ENCODE measurements around the gene KLHL6. TPM values are rescaled to one million over a fixed set of nuclear protein-coding genes. Genes with fewer than 3 reads are reported as not detected.

Gene KLHL6
- total and polyA plus RNA-seq, 8 donors: 0.58 to 5.7 (median 1.5) TPM

GRCh38 chr3:183536238-183536880, 19.1 kb downstream of the KLHL6 start:
- 92 to 95% (median 94%) methylated on average over 9 of the region's 9 CpGs for WGBS, 5 donors
- intact Hi-C loops (cut with DNase I; ENCODE audit: low total_unique reads): no loop called here
- Histone ChIP-seq H3K4me3 (no peak overlapping the region), H3K4me1 (peaks cover 0 to 39% (median 5%) of the 10 kb centered on the region in 4 donors), H3K36me3 (no peaks in the 10 kb centered on the region), H3K27me3 (no peaks in the 10 kb centered on the region), H3K9me3 (no peaks in the 10 kb centered on the region), H3K27ac (peak overlapping the region in 1 of 5 donors; percentile 29)
- TF ChIP-seq POLR2A (IDR thresholded peaks at IDR 0.05): no peak
- TF ChIP-seq EP300 (IDR thresholded peaks at IDR 0.05): no peak
- no peak for TF ChIP-seq POLR2AphosphoS5 (IDR thresholded peaks at IDR 0.05)
- no peak for TF ChIP-seq CTCF (IDR thresholded peaks at IDR 0.05)
- DNase-seq: no peak

- no peak for TF ChIP-seq POLR2A (IDR thresholded peaks at IDR 0.05)
- no peak for TF ChIP-seq CTCF (IDR thresholded peaks at IDR 0.05)
- TF ChIP-seq POLR2AphosphoS5 (IDR thresholded peaks at IDR 0.05): no peak
- no peak for TF ChIP-seq EP300 (IDR thresholded peaks at IDR 0.05)
- Histone ChIP-seq H3K36me3 (no peaks in the 10 kb centered on the region), H3K27me3 (no peaks in the 10 kb centered on the region), H3K4me3 (no peak overlapping the region), H3K27ac (no peak overlapping the region), H3K4me1 (peaks cover 0 to 19% (median 5%) of the 10 kb centered on the region in 4 donors), H3K9me3 (no peaks in the 10 kb centered on the region)
- no peak for DNase-seq
- WGBS, 5 donors: 91 to 96% (median 93%) methylated on average over 4 of the region's 4 CpGs
- intact Hi-C loops (cut with DNase I; ENCODE audit: low total_unique reads): no loop called here
Measured at GRCh38 chr3:183534249-183534648, 21.3 kb downstream of the KLHL6 start.

- peak in 1 of 2 donors; percentile 72 for DNase-seq
- H3K27ac ChIP-seq: no peak overlapping the region
- intact Hi-C loops (cut with DNase I; ENCODE audit: low total_unique reads): no loop called here
- H3K9me3 ChIP-seq: no peaks in the 10 kb centered on the region
- peaks cover 0 to 12% (median 5%) of the 10 kb centered on the region in 4 donors for H3K4me1 ChIP-seq
- TF ChIP-seq POLR2AphosphoS5 (IDR thresholded peaks at IDR 0.05) (no peak), POLR2A (IDR thresholded peaks at IDR 0.05) (no peak), CTCF (IDR thresholded peaks at IDR 0.05) (no peak), EP300 (IDR thresholded peaks at IDR 0.05) (no peak)
- WGBS, 5 donors: 32 to 43% (median 36%) methylated on average over 10 of the region's 10 CpGs
- H3K4me3 ChIP-seq: no peak overlapping the region
- H3K36me3 ChIP-seq: no peaks in the 10 kb centered on the region
- H3K27me3 ChIP-seq: no peaks in the 10 kb centered on the region
Measured at GRCh38 chr3:183533412-183534132, 21.9 kb downstream of the KLHL6 start.

GRCh38 chr3:183532620-183533411, 22.7 kb downstream of the KLHL6 start:
- Histone ChIP-seq H3K27ac (no peak overlapping the region), H3K4me3 (no peak overlapping the region), H3K9me3 (no peaks in the 10 kb centered on the region), H3K27me3 (no peaks in the 10 kb centered on the region), H3K4me1 (peaks cover 0 to 9% (median 2%) of the 10 kb centered on the region in 4 donors), H3K36me3 (no peaks in the 10 kb centered on the region)
- DNase-seq: peak in 1 of 2 donors; percentile 63
- no peak for TF ChIP-seq POLR2A (IDR thresholded peaks at IDR 0.05)
- no peak for TF ChIP-seq POLR2AphosphoS5 (IDR thresholded peaks at IDR 0.05)
- TF ChIP-seq EP300 (IDR thresholded peaks at IDR 0.05): no peak
- TF ChIP-seq CTCF (IDR thresholded peaks at IDR 0.05): no peak
- intact Hi-C loops (cut with DNase I; ENCODE audit: low total_unique reads): no loop called here
- 40 to 52% (median 46%) methylated on average over 6 of the region's 6 CpGs for WGBS, 5 donors

All from stomach (tissue), 9 donors.